Mammary epithelial cell (primary cell): ENCODE measurements around the gene OS9.
"Not testable (repeated sequence)": the region's sequence is repeated elsewhere in the genome, so short reads cannot be mapped to it uniquely, and the experiment has no call there.

ENCODE experiments used
- CTCF ChIP-seq, 2 donors: IDR thresholded peaks in 1 of 2; conservative IDR thresholded peaks in 1 of 2; 2 replicates each; pipeline ENCODE4 v1.5.1; 2011 to 2012; ENCODE audit warnings: inconsistent platforms in 2 of 2, low read length in 2 of 2, mild to moderate bottlenecking in 2 of 2, control low read depth in 1 of 2, low read depth in 1 of 2; ENCODE audit not compliant: insufficient read depth in 1 of 2; ENCODE audit errors: extremely low read depth in 1 of 2
- EZH2 ChIP-seq: IDR thresholded peaks from 2 replicates; pipeline ENCODE4 v1.6.1; 2012; ENCODE audit warnings: low read length, inconsistent platforms, borderline replicate concordance

- not testable (repeated sequence) for TF ChIP-seq CTCF (conservative IDR thresholded peaks at IDR 0.05 in 1 of 2, IDR thresholded peaks at IDR 0.05 in 1 of 2; ENCODE audit: extremely low read depth in 1 of 2, insufficient read depth in 1 of 2, low read depth in 1 of 2, low read length in 2 of 2); EZH2
Measured at GRCh38 chr12:57671811-57672210, 22.1 kb upstream of the OS9 start.
